Measurements from ENCODE around the gene ANKRD42. TPM values are rescaled to one million over a fixed set of nuclear protein-coding genes. Genes with fewer than 3 reads are reported as not detected.
A peak's percentile ranks its signal among the peaks of the same experiment; 100 is the strongest.

The ANKRD42 gene
- total and polyA plus RNA-seq, 4 experiments from 2014 or later: 3.9 to 12.4 (median 6.6) TPM

DNA sequence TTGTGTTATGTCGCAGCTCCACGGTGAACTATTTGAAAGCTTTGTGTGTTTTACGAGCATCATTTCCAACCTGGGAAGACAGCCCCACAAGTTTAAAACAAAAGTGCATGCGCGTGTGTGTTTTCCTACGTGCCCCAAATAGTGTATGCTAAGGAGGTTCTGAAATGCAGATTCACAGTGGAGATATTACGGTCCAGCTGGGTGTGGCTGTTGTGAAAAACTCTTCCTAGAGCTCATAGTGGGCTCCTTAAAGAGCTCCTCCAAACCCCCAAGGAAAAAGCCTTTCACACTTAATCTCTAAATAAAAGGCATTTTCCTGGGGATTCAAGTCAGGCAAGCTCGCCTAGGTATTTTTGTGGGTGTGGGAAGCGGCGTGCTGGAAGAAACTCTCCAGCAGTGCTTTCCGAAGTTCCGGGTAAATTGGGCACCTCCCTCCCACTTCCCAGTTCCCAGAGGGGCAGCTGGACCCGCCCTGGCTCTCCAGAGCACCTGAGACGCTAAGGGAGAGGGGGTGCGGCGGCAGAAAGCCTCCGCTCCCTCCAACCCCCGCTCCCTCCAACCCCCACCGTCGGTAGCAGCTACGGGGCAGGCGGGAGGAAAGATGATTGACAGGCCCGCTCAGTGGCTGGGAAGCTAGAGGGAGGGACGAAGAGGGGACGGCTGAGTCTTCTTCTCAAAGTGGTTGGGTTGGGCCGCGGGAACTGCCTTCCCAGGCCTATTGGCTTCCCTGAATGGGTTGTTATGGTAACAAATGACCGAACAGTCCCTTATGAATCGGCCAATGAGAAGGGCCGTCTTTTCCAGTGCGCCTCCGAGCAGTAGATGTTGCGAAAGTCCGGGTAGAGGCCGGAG lies 37.1 kb upstream of the ANKRD42 start:
- H3K9me3 Mint-ChIP-seq: peaks cover 0 to 3% (median 0%) of the 10 kb centered on the region in 8 donors
- ChIA-PET CTCF (ENCODE audit: partially characterized antibody) (interaction anchor here (0.9 to 3.2 kb wide), 21 partner anchors 9 to 289 kb away, joined by 3 to 18 read pairs (median 4); partner anchors contain the start of genes CCDC90B, DDIAS, PRCP and RAB30), POLR2A (ENCODE audit: partially characterized antibody) (interaction anchor here (0.7 to 7.1 kb wide), 49 partner anchors 9 to 289 kb away, joined by 3 to 188 read pairs (median 6); partner anchors contain the start of genes ANKRD42, CCDC90B, DDIAS and PRCP)
- Histone ChIP-seq H3K27ac (ENCODE audit: low read depth, low read length) (peak overlapping the region; percentile 98), H3K4me3 (ENCODE audit: low read length in 2 of 2) (peak overlapping the region; percentile 94 to 96), H3K27me3 (ENCODE audit: insufficient read depth, low read length) (no peaks in the 10 kb centered on the region), H3K4me1 (ENCODE audit: insufficient read depth, low read length) (peaks cover 23% of the 10 kb centered on the region), H3K9me3 (ENCODE audit: control insufficient read depth in 1 of 2, low read length in 2 of 2) (no peaks in the 10 kb centered on the region), H3K36me3 (ENCODE audit: insufficient read depth, low read length) (peaks cover 9% of the 10 kb centered on the region)
- H3K27me3 Mint-ChIP-seq: no peaks in the 10 kb centered on the region
- H3K4me1 Mint-ChIP-seq: peaks cover 17 to 45% (median 27%) of the 10 kb centered on the region in 4 donors
- intact Hi-C loops (cut with micrococcal nuclease): loop anchor here (1.0 kb wide), 5 partner anchors 85 to 255 kb away; partner anchors contain the start of genes DDIAS and RAB30
- DNase-seq: peak; percentile 94 to 99 (median 99)
- H3K36me3 Mint-ChIP-seq: peaks cover 14 to 48% of the 10 kb centered on the region in 2 donors
- H3K27ac Mint-ChIP-seq: peak overlapping the region; percentile 99 to 100 (median 100)
- peak overlapping the region; percentile 99 to 100 (median 100) for H3K4me3 Mint-ChIP-seq

DNA sequence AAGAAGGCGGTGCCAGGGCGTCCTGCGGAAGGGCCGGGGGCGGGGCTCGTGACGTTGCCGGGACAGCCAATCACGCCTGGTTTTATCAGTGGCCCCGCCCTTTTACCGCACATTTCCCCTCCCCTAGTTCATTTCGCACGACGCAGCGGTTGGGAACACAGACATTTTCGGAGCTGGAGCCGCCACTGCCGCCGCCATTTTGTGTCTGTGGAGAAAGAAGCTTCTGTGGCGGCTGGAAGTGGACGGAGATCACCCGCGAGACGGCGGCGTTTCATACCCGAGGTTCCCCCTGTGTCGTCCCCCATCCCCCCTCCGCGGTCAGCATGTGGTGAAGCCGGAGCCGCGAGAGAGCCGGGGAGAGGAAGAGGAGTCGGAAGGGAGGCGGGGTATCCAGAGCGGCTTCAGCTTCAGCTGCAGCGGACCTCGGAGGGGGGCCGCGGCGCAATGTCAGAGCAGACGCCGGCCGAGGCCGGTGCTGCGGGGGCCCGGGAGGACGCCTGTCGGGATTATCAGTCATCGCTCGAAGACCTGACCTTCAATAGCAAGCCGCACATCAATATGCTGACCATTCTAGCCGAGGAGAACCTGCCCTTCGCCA lies 36.4 kb upstream of the ANKRD42 start, which contains the start of gene PCF11:
TSS of gene PCF11 (plus strand) at position 136 of the 598 bp plus-strand sequence. CDS start at position 445, 309 bp downstream.
- Mint-ChIP-seq H3K9me3 (peaks cover 0 to 3% (median 0%) of the 10 kb centered on the region in 8 donors), H3K27me3 (no peaks in the 10 kb centered on the region), H3K4me3 (peak within 1 kb of the TSS; percentile 99 to 100 (median 100)), H3K36me3 (peaks cover 17 to 55% of the 10 kb centered on the region in 2 donors), H3K27ac (peak within 1 kb of the TSS; percentile 99 to 100 (median 100)), H3K4me1 (peaks cover 24 to 52% (median 35%) of the 10 kb centered on the region in 4 donors)
- peak within 1 kb of the TSS; percentile 98 for H3K27ac ChIP-seq (ENCODE audit: low read depth, low read length)
- intact Hi-C loops (cut with micrococcal nuclease): loop anchor here (1.0 kb wide), 8 partner anchors 36 to 256 kb away; partner anchors contain the start of genes ANKRD42, CCDC90B, DDIAS and RAB30
- peaks cover 30% of the 10 kb centered on the region for H3K4me1 ChIP-seq (ENCODE audit: insufficient read depth, low read length)
- peak within 1 kb of the TSS; percentile 94 to 100 for H3K4me3 ChIP-seq (ENCODE audit: low read length in 2 of 2)
- H3K36me3 ChIP-seq (ENCODE audit: insufficient read depth, low read length): peaks cover 12% of the 10 kb centered on the region
- DNase-seq: no peak
- no peaks in the 10 kb centered on the region for H3K27me3 ChIP-seq (ENCODE audit: insufficient read depth, low read length)
- H3K9me3 ChIP-seq (ENCODE audit: control insufficient read depth in 1 of 2, low read length in 2 of 2): no peaks in the 10 kb centered on the region
- CTCF ChIA-PET (ENCODE audit: partially characterized antibody): interaction anchor here (0.9 to 3.2 kb wide), 13 partner anchors 9 to 256 kb away, joined by 3 to 18 read pairs (median 3); partner anchors contain the start of genes CCDC90B, DDIAS, PRCP and RAB30
- POLR2A ChIA-PET (ENCODE audit: partially characterized antibody): interaction anchor here (0.8 to 7.1 kb wide), 42 partner anchors 8 to 290 kb away, joined by 3 to 188 read pairs (median 10); partner anchors contain the start of genes ANKRD42, CCDC90B, DDIAS and PRCP

DNA sequence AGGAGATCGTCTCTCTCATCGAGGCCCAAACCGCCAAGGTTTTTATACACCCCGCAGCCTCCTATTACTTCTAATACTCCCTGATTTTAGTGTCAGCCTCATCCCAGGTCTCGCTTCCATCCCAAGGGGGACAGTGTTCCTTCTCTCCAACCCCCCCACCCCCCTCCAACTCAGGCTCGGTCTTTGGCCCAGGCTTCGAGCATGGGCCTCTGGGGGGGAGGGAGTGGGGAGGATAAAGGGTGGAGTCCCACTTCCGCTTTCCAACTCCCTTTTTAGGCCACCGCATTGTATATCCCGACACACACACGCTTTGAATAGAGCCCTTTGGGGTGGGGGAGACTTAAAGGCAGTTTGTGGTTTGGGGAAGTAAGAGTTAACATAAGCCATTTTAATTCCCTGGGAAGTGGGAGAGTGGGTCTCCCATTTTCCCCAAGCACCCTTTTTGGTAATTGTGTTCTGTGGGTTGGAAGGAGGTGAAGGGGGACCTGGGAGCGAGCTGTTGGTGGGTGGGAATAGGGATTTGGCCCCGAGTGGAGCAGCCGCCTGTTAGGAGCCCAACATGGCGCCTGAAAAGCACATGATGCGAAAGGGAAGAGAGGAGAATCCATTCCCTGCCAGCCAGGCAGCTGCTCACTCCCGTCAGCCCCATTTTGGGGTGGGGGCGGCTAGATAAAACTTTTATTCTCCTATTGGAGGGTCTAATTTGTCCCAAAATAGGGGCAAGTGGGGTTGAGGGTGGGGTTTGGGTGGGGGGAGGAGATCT lies 35.7 kb upstream of the ANKRD42 start:
- Histone ChIP-seq H3K36me3 (ENCODE audit: insufficient read depth, low read length) (peaks cover 12% of the 10 kb centered on the region), H3K4me1 (ENCODE audit: insufficient read depth, low read length) (peaks cover 37% of the 10 kb centered on the region), H3K9me3 (ENCODE audit: control insufficient read depth in 1 of 2, low read length in 2 of 2) (no peaks in the 10 kb centered on the region), H3K4me3 (ENCODE audit: low read length in 2 of 2) (peak overlapping the region; percentile 85 to 100), H3K27ac (ENCODE audit: low read depth, low read length) (peak overlapping the region; percentile 98), H3K27me3 (ENCODE audit: insufficient read depth, low read length) (no peaks in the 10 kb centered on the region)
- Mint-ChIP-seq H3K4me1 (peaks cover 27 to 59% (median 39%) of the 10 kb centered on the region in 4 donors), H3K27ac (peak overlapping the region; percentile 99 to 100 (median 100)), H3K27me3 (no peaks in the 10 kb centered on the region), H3K4me3 (peak overlapping the region; percentile 99 to 100 (median 100)), H3K9me3 (peaks cover 0 to 3% (median 0%) of the 10 kb centered on the region in 8 donors), H3K36me3 (peaks cover 17 to 55% of the 10 kb centered on the region in 2 donors)
- peak; percentile 48 to 63 (median 58) for DNase-seq
- intact Hi-C loops (cut with micrococcal nuclease): loop anchor here (1.0 to 2.0 kb wide), 4 partner anchors 15 to 129 kb away; partner anchors contain the start of genes ANKRD42 and CCDC90B
- CTCF ChIA-PET (ENCODE audit: partially characterized antibody): interaction anchor here (1.3 to 3.2 kb wide), 6 partner anchors 22 to 257 kb away, joined by 3 to 18 read pairs (median 8); partner anchors contain the start of genes CCDC90B, DDIAS, PRCP and RAB30
- POLR2A ChIA-PET (ENCODE audit: partially characterized antibody): interaction anchor here (0.8 to 7.1 kb wide), 36 partner anchors 8 to 257 kb away, joined by 3 to 188 read pairs (median 12); partner anchors contain the start of genes ANKRD42, CCDC90B, DDIAS and PRCP

DNA sequence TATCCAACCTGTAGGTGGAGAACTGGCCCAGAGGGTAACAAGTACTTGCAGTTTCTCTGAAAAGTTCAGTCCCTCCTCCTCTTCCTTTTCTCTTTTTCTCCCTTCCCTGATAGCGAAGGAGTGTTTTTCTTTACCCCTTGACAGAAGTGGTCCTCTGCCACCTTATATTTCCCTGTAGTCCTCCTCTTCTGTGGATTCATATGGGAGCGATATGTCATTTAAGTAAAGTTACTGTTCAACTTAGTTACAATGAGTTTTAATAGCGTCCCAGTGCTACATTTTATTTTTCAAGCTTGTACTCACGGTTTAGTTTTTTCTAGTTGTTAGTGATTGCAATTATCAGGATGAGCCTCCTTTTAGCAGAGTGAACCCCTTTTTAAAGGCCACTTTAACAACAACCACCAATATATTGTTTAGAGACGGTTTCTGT lies 35.1 kb upstream of the ANKRD42 start:
- Mint-ChIP-seq H3K4me1 (peaks cover 29 to 65% (median 43%) of the 10 kb centered on the region in 4 donors), H3K36me3 (peaks cover 17 to 55% of the 10 kb centered on the region in 2 donors), H3K9me3 (peaks cover 0 to 3% (median 0%) of the 10 kb centered on the region in 8 donors), H3K27me3 (no peaks in the 10 kb centered on the region), H3K27ac (peak overlapping the region; percentile 99 to 100 (median 100)), H3K4me3 (peak overlapping the region; percentile 99 to 100 (median 100))
- Histone ChIP-seq H3K36me3 (ENCODE audit: insufficient read depth, low read length) (peaks cover 12% of the 10 kb centered on the region), H3K9me3 (ENCODE audit: control insufficient read depth in 1 of 2, low read length in 2 of 2) (no peaks in the 10 kb centered on the region), H3K27ac (ENCODE audit: low read depth, low read length) (peak overlapping the region; percentile 98), H3K27me3 (ENCODE audit: insufficient read depth, low read length) (no peaks in the 10 kb centered on the region), H3K4me1 (ENCODE audit: insufficient read depth, low read length) (peaks cover 43% of the 10 kb centered on the region), H3K4me3 (ENCODE audit: low read length in 2 of 2) (peak overlapping the region; percentile 85 to 100)
- DNase-seq: no peak
- ChIA-PET CTCF (ENCODE audit: partially characterized antibody) (interaction anchor here (1.3 to 3.2 kb wide), 4 partner anchors 16 to 92 kb away, joined by 3 to 16 read pairs (median 7); partner anchors contain the start of gene RAB30), POLR2A (ENCODE audit: partially characterized antibody) (interaction anchor here (1.1 to 7.1 kb wide), 15 partner anchors 10 to 258 kb away, joined by 3 to 188 read pairs (median 32); partner anchors contain the start of genes ANKRD42, DDIAS, PRCP and RAB30)
- intact Hi-C loops (cut with micrococcal nuclease): loop anchor here (2.0 kb wide), 1 partner anchor 14 kb away; no protein-coding TSS in a partner anchor

DNA sequence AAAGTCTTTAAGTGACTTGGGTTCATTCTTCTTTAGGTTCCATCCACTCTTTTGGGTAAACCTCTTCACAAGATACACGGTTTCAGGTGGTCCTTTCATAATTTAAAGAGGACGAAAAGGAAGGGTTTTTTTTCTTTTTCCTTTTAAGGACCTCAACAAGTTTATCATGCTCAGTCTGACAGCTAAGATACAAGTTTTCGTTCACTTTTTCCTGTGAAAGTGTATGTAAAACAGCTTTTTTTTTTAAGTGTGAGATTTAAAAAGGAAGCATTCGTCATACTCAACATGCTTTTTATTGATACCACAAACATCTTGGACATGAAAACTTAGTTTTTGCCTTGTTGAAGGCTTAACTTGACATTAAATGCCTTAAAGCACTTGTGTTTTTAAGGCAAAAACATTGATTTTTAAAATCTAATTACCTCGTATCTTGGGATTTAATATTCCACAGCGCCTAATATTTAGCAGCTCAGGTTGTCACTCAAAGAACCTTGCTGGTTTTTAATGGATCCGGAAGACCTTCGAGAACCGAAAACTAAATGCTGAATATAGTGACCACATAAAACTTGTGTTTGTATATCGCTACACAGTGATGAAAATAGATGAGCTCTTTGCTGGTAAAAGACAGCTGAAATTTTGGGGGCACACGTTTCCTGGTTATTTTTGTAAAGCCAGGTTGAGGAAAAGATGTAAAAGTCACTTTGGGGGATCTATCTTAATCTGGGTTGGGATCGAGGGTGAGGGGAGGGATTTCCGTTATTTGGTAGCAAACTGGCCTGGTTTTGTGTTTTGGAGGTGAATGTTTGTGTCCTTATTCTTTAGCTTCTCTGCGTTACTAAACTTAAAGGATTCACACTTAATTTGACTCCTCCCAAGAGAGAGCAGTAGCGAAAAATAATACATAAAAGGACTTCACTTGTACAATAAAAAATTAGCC lies 34.3 kb upstream of the ANKRD42 start:
- H3K9me3 ChIP-seq (ENCODE audit: control insufficient read depth in 1 of 2, low read length in 2 of 2): no peaks in the 10 kb centered on the region
- H3K27me3 ChIP-seq (ENCODE audit: insufficient read depth, low read length): no peaks in the 10 kb centered on the region
- H3K27ac Mint-ChIP-seq: peak overlapping the region; percentile 93 to 100 (median 100)
- DNase-seq: peak in 2 of 5 donors; percentile 10 to 19
- H3K4me1 Mint-ChIP-seq: peaks cover 33 to 73% (median 51%) of the 10 kb centered on the region in 4 donors
- H3K9me3 Mint-ChIP-seq: peaks cover 0 to 3% (median 0%) of the 10 kb centered on the region in 8 donors
- H3K36me3 ChIP-seq (ENCODE audit: insufficient read depth, low read length): peaks cover 12% of the 10 kb centered on the region
- ChIA-PET POLR2A (ENCODE audit: partially characterized antibody) (interaction anchor here (0.6 to 7.1 kb wide), 18 partner anchors 9 to 258 kb away, joined by 3 to 188 read pairs (median 20); partner anchors contain the start of genes ANKRD42, DDIAS, PRCP and RAB30), CTCF (ENCODE audit: partially characterized antibody) (interaction anchor here (0.9 to 2.9 kb wide), 4 partner anchors 15 to 292 kb away, joined by 3 to 11 read pairs (median 4); no protein-coding TSS in a partner anchor)
- H3K4me3 Mint-ChIP-seq: peak overlapping the region; percentile 99 to 100 (median 100)
- intact Hi-C loops (cut with micrococcal nuclease): loop anchor here (1.0 to 2.0 kb wide), 2 partner anchors 14 to 91 kb away; no protein-coding TSS in a partner anchor
- no peaks in the 10 kb centered on the region for H3K27me3 Mint-ChIP-seq
- H3K4me3 ChIP-seq (ENCODE audit: low read length in 2 of 2): peak overlapping the region; percentile 85 to 100
- H3K27ac ChIP-seq (ENCODE audit: low read depth, low read length): peak overlapping the region; percentile 98
- peaks cover 20 to 59% of the 10 kb centered on the region in 2 donors for H3K36me3 Mint-ChIP-seq
- peaks cover 50% of the 10 kb centered on the region for H3K4me1 ChIP-seq (ENCODE audit: insufficient read depth, low read length)

Measured in CD4-positive, alpha-beta memory T cell (primary cell).